HEK293T (cell line): ENCODE results near the gene PLGRKT.

Experiments
- CTCF ChIA-PET: fragments of 350-600 bp; formaldehyde crosslinking; extraction: SDS; loops from one replicate; lab custom pipeline; 2021; ENCODE audit warnings: antibody characterized with exemption, inconsistent platforms; lab: Yijun Ruan, JAX
- POLR2A ChIA-PET: fragments of 350-600 bp; formaldehyde crosslinking; extraction: SDS; loops from one replicate; lab custom pipeline; 2020; ENCODE audit warnings: antibody characterized with exemption, inconsistent platforms; lab: Yijun Ruan, JAX
- DNase-seq: peaks from one replicate; pipeline ENCODE4 v3.0.0; 2012; ENCODE audit warnings: mixed read lengths; ENCODE audit errors: extremely low spot score
- ARNT ChIP-seq: fragments of 450-650 bp; IDR thresholded peaks from 2 replicates; pipeline ENCODE4 v1.6.1; 2017; ENCODE audit warnings: mild to moderate bottlenecking
- BHLHE40 ChIP-seq: fragments of 450-650 bp; IDR thresholded peaks from 2 replicates; pipeline ENCODE4 v1.6.1; 2016; ENCODE audit warnings: mild to moderate bottlenecking, moderate library complexity, borderline replicate concordance
- CTBP1 ChIP-seq: fragments of 450-650 bp; IDR thresholded peaks from 2 replicates; pipeline ENCODE4 v1.6.1; 2016; ENCODE audit warnings: borderline replicate concordance
- ELF4 ChIP-seq: fragments of 450-650 bp; IDR thresholded peaks from 2 replicates; pipeline ENCODE4 v1.6.1; 2017; ENCODE audit warnings: antibody characterized with exemption
- FOXA1 ChIP-seq: fragments of 450-650 bp; IDR thresholded peaks from 2 replicates; pipeline ENCODE4 v1.6.1; 2016; ENCODE audit warnings: mild to moderate bottlenecking
- FOXK2 ChIP-seq: fragments of 450-650 bp; IDR thresholded peaks from 2 replicates; pipeline ENCODE4 v1.6.1; 2016; ENCODE audit warnings: mild to moderate bottlenecking
- FOXM1 ChIP-seq: fragments of 450-650 bp; IDR thresholded peaks from 2 replicates; pipeline ENCODE4 v1.6.1; 2017; ENCODE audit warnings: mild to moderate bottlenecking, borderline replicate concordance
- HDGF ChIP-seq: fragments of 450-650 bp; IDR thresholded peaks from 2 replicates; pipeline ENCODE4 v1.6.1; 2017; ENCODE audit warnings: antibody characterized with exemption, borderline replicate concordance
- L3MBTL2 ChIP-seq: fragments of 450-650 bp; conservative IDR thresholded peaks from 2 replicates; pipeline ENCODE4 v1.6.1; 2016; ENCODE audit warnings: mild to moderate bottlenecking
- LEF1 ChIP-seq: fragments of 450-650 bp; IDR thresholded peaks from 2 replicates; pipeline ENCODE4 v1.6.1; 2017; ENCODE audit warnings: mild to moderate bottlenecking, borderline replicate concordance
- NFRKB ChIP-seq: fragments of 450-650 bp; IDR thresholded peaks from 2 replicates; pipeline ENCODE4 v1.6.1; 2016; ENCODE audit warnings: mild to moderate bottlenecking, moderate library complexity
- PKNOX1 ChIP-seq: fragments of 450-650 bp; IDR thresholded peaks from 2 replicates; pipeline ENCODE4 v1.6.1; 2016
- SP1 ChIP-seq: fragments of 450-650 bp; IDR thresholded peaks from 2 replicates; pipeline ENCODE4 v1.6.1; 2017
- SUZ12 ChIP-seq: fragments of 450-650 bp; IDR thresholded peaks from 2 replicates; pipeline ENCODE4 v1.6.1; 2016; ENCODE audit warnings: mild to moderate bottlenecking
- TARDBP ChIP-seq: fragments of 450-650 bp; IDR thresholded peaks from 2 replicates; pipeline ENCODE4 v1.6.1; 2016
- ZNF384 ChIP-seq: fragments of 450-650 bp; IDR thresholded peaks from 2 replicates; pipeline ENCODE4 v1.6.1; 2016

PLGRKT gene

GRCh38 chr9:5459289-5459829, 21.6 kb upstream of the PLGRKT start:
- TF ChIP-seq TARDBP: no peak
- no peak for TF ChIP-seq FOXK2
- no peak for TF ChIP-seq CTBP1
- no peak for TF ChIP-seq LEF1
- no peak for TF ChIP-seq SUZ12
- TF ChIP-seq ELF4: no peak
- no peak for TF ChIP-seq ZNF384
- TF ChIP-seq ARNT: no peak
- no peak for TF ChIP-seq PKNOX1
- TF ChIP-seq NFRKB: no peak
- no peak for TF ChIP-seq FOXA1
- no peak for TF ChIP-seq L3MBTL2
- no peak for TF ChIP-seq BHLHE40
- TF ChIP-seq HDGF: no peak
- TF ChIP-seq SP1: no peak
- TF ChIP-seq FOXM1: no peak
- CTCF ChIA-PET: no interaction called here
- POLR2A ChIA-PET: no interaction called here
- no peak for DNase-seq

GRCh38 chr9:5455181-5455580, 17.5 kb upstream of the PLGRKT start:
- ChIA-PET POLR2A (no interaction called here), CTCF (no interaction called here)
- DNase-seq: no peak
- TF ChIP-seq LEF1 (no peak), TARDBP (no peak), CTBP1 (no peak), L3MBTL2 (no peak), FOXA1 (no peak), BHLHE40 (no peak), NFRKB (no peak), PKNOX1 (no peak), FOXK2 (no peak), ARNT (no peak), SUZ12 (no peak), SP1 (no peak), HDGF (no peak), ELF4 (no peak), FOXM1 (no peak), ZNF384 (no peak)

- no peak for DNase-seq
- POLR2A ChIA-PET: no interaction called here
- CTCF ChIA-PET: no interaction called here
- TF ChIP-seq FOXM1: no peak
- TF ChIP-seq FOXK2: no peak
- TF ChIP-seq BHLHE40: no peak
- no peak for TF ChIP-seq CTBP1
- TF ChIP-seq SP1: no peak
- no peak for TF ChIP-seq SUZ12
- no peak for TF ChIP-seq HDGF
- no peak for TF ChIP-seq ELF4
- no peak for TF ChIP-seq PKNOX1
Measured at GRCh38 chr9:5453673-5454072, 15.9 kb upstream of the PLGRKT start.

GRCh38 chr9:5453004-5453403, 15.3 kb upstream of the PLGRKT start:
- ChIA-PET CTCF (no interaction called here), POLR2A (no interaction called here)
- TF ChIP-seq ELF4 (no peak), CTBP1 (no peak)
- no peak for DNase-seq

- CTCF ChIA-PET: no interaction called here
- POLR2A ChIA-PET: no interaction called here
Measured at GRCh38 chr9:5452286-5452609, 14.5 kb upstream of the PLGRKT start.

GRCh38 chr9:5450359-5451091, 12.8 kb upstream of the PLGRKT start, which contains the start of gene CD274:
Gene CD274, plus strand, starts transcription at chr9:5450542. Its CDS starts 5,572 bp downstream, at chr9:5456114.
- TF ChIP-seq ELF4 (no peak), FOXA1 (no peak), BHLHE40 (no peak), L3MBTL2 (peak; percentile 57; the same call in 1 of the 2 replicates)
- ChIA-PET POLR2A (interaction anchor here (1.2 kb wide), 1 partner anchor 178 kb away, joined by 4 read pairs; the partner anchor contains the start of gene RIC1), CTCF (no interaction called here)
- DNase-seq: peak; percentile 63

More at GRCh38 chr9:5452286-5452609, 14.5 kb upstream of the PLGRKT start:
- DNase-seq: no peak
- no peak for TF ChIP-seq CTBP1
- TF ChIP-seq LEF1: no peak
- TF ChIP-seq FOXM1: no peak
- no peak for TF ChIP-seq L3MBTL2
- no peak for TF ChIP-seq FOXA1
- TF ChIP-seq TARDBP: no peak
- no peak for TF ChIP-seq ZNF384
- TF ChIP-seq SP1: no peak
- no peak for TF ChIP-seq SUZ12
- no peak for TF ChIP-seq ARNT
- no peak for TF ChIP-seq BHLHE40
